ENCODE measurements around the gene PFDN2. TPM values are rescaled to one million over a fixed set of nuclear protein-coding genes. Genes with fewer than 3 reads are reported as not detected.

PFDN2 gene
- total RNA-seq, 4 donors from 2014 or later: 23.8 to 58.2 (median 30.3) TPM

DNA sequence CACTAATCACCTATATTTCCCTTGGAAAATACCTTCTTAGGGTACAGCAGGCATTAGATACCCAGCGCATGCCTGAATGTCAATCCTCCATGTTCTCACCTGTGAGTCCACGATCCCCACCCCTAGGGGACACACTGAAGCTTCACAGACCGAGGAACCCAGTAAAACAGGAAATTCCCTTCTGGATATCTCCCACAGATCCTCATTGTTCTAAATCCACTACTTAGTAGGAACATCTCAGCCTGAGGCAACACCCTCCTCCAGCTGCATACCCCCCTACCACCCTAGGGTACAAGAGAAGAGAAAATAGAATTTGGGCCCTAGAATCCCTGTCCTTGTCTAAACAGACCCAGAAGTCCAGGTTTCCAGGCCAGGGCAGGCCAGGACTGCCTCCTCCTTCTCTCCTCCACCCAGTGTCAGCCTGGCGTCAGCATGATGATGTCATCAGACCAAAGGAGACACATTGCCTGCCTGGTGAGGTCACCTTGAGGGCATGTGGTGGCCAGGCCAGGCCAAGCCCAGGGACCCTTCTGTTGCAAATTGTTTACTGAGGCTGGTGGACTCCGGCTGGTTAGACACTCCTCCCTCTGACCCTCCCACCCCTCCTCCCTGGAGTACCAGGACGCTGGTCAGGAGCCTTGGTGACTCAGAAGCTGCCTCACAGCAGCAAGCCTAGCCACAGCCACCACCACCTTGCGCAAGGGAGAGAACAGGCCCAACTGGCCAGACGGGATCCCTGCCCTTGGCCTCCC lies 34.7 kb downstream of the PFDN2 start:
- TF ChIP-seq, protein P1, sequence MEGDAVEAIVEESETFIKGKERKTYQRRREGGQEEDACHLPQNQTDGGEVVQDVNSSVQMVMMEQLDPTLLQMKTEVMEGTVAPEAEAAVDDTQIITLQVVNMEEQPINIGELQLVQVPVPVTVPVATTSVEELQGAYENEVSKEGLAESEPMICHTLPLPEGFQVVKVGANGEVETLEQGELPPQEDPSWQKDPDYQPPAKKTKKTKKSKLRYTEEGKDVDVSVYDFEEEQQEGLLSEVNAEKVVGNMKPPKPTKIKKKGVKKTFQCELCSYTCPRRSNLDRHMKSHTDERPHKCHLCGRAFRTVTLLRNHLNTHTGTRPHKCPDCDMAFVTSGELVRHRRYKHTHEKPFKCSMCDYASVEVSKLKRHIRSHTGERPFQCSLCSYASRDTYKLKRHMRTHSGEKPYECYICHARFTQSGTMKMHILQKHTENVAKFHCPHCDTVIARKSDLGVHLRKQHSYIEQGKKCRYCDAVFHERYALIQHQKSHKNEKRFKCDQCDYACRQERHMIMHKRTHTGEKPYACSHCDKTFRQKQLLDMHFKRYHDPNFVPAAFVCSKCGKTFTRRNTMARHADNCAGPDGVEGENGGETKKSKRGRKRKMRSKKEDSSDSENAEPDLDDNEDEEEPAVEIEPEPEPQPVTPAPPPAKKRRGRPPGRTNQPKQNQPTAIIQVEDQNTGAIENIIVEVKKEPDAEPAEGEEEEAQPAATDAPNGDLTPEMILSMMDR (IDR thresholded peaks at IDR 0.05): no peak
- TF ChIP-seq POLR2A (IDR thresholded peaks at IDR 0.05): no peak
- H3K27me3 ChIP-seq: no peaks in the 10 kb centered on the region
- H3K36me3 ChIP-seq: no peaks in the 10 kb centered on the region
- intact Hi-C loops (cut with DNase I): no loop called here
- peaks cover 0 to 11% of the 10 kb centered on the region in 2 donors for H3K4me1 ChIP-seq
- no peaks in the 10 kb centered on the region for H3K9me3 ChIP-seq
- peak overlapping the region in 1 of 3 donors; percentile 45 for H3K27ac ChIP-seq
- H3K4me3 ChIP-seq (replicated peaks in 1 of 3): no peak overlapping the region
- peak; percentile 45 to 51 for DNase-seq
- WGBS, 2 donors: 45 to 56% methylated on average over 6 to 8 of the region's 8 CpGs

DNA sequence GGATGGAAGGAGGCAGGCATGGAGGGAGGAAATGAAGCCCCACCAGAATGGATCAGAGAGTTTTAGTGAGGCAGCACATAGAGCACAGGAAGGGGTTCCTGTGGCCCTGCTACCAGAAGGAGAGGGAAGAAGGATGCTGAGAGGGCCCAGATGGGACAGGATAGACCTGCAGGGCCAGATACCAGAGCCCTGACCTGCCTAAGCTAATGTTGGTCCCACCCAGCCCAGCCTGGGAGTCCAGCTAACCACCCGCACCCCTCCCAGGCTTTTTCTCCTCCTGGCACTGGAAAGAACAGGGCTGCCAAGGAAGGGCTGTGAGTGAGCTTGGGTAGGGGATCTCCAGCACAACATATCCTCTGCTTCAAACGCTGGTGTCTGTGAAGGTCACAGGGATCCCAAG lies 35.4 kb downstream of the PFDN2 start:
- Histone ChIP-seq H3K27me3 (no peaks in the 10 kb centered on the region), H3K4me3 (replicated peaks in 1 of 3) (no peak overlapping the region), H3K27ac (no peak overlapping the region), H3K4me1 (peaks cover 0 to 11% of the 10 kb centered on the region in 2 donors), H3K36me3 (no peaks in the 10 kb centered on the region), H3K9me3 (no peaks in the 10 kb centered on the region)
- TF ChIP-seq, protein P1 (IDR thresholded peaks at IDR 0.05): no peak
- no peak for TF ChIP-seq POLR2A (IDR thresholded peaks at IDR 0.05)
- intact Hi-C loops (cut with DNase I): no loop called here
- WGBS, 2 donors: 79 to 82% methylated on average over 2 of the region's 2 CpGs
- DNase-seq: no peak

DNA sequence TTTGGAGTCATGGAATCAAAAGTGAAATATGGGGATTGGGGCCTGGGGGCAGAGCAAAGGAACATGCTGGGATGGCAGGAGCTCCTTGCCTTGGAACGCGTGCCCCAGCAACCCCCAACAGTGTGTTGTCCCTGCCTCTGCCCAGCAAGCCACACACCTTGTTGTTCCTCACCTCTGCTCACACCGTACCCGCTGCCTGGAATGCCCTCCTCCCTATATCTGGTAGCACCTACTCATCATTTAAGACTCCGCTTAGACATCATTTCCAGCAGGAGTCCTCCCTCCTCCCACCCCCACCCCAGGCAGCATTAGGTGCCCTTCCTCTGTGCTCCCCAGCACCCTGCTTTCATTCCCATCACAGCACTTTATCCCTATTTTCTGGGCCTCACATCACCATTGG lies 36.3 kb downstream of the PFDN2 start:
- intact Hi-C loops (cut with DNase I): no loop called here

DNA sequence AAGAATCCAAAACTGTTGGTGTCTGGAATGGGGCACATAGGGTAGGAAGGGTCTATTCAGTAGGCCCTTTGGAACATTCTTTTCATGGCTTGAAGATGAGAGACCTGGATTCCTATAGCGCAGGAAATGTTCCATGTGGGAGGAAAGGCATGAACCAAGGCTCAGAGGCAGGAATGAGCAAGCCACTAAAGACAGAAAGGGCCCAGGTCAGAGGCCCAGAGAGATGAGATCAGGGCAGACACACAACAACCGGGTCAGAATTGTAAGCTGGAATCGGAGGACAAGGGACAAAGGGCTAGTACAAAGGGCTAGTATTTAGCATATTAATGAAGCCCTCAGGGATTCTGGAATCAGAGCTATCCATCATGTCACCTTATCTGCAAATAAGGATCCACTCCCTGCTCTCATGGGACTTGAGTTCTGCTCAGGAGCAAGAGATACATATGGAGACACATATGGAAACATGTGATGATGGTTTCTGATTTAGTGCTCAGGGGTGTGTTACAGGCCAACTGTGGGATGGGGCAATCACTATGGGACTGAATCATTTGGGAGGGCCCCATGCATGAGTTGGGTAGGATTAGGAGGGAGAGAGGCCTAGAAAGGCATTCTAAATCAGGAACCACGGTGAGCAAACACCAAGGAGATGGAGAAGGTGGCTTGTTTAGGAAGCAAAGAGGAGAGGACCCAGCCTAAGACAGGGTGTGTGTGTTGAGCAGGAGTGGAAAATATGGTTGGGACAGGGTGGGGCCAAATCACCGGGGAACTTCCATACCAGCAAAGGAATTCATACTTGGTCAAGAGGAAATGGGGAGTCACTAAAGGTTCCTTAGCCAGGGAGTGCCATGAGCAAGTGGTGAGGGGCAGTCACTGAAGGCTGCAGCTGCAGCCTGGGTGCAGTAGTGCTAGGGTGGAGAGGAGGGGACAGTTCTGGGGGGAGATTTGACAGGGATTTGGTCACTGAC lies 37.1 kb downstream of the PFDN2 start:
- Histone ChIP-seq H3K36me3 (no peaks in the 10 kb centered on the region), H3K27me3 (no peaks in the 10 kb centered on the region), H3K4me3 (replicated peaks in 1 of 3) (no peak overlapping the region), H3K4me1 (peaks cover 0 to 11% of the 10 kb centered on the region in 2 donors), H3K27ac (no peak overlapping the region), H3K9me3 (no peaks in the 10 kb centered on the region)
- no peak for DNase-seq
- intact Hi-C loops (cut with DNase I): no loop called here
- WGBS, 2 donors: 77 to 85% methylated on average over 5 of the region's 5 CpGs
- TF ChIP-seq POLR2A (IDR thresholded peaks at IDR 0.05): no peak
- TF ChIP-seq, protein P1 (IDR thresholded peaks at IDR 0.05): no peak

More for the DNA sequence above, 36.3 kb downstream of the PFDN2 start:
- Histone ChIP-seq H3K4me3 (replicated peaks in 1 of 3) (no peak overlapping the region), H3K9me3 (no peaks in the 10 kb centered on the region), H3K4me1 (peaks cover 0 to 11% of the 10 kb centered on the region in 2 donors), H3K27me3 (no peaks in the 10 kb centered on the region), H3K36me3 (no peaks in the 10 kb centered on the region), H3K27ac (no peak overlapping the region)
- no peak for TF ChIP-seq POLR2A (IDR thresholded peaks at IDR 0.05)
- TF ChIP-seq, protein P1 (IDR thresholded peaks at IDR 0.05): no peak
- WGBS, 2 donors: 76 to 77% methylated on average over 5 of the region's 5 CpGs
- no peak for DNase-seq

All from thyroid gland (tissue), 4 donors.